ENCODE data around the gene PEPD. TPM values are rescaled to one million over a fixed set of nuclear protein-coding genes. Genes with fewer than 3 reads are reported as not detected.

The PEPD gene
- total RNA-seq, 1 experiment from 2014 or later: 40.5 TPM

DNA sequence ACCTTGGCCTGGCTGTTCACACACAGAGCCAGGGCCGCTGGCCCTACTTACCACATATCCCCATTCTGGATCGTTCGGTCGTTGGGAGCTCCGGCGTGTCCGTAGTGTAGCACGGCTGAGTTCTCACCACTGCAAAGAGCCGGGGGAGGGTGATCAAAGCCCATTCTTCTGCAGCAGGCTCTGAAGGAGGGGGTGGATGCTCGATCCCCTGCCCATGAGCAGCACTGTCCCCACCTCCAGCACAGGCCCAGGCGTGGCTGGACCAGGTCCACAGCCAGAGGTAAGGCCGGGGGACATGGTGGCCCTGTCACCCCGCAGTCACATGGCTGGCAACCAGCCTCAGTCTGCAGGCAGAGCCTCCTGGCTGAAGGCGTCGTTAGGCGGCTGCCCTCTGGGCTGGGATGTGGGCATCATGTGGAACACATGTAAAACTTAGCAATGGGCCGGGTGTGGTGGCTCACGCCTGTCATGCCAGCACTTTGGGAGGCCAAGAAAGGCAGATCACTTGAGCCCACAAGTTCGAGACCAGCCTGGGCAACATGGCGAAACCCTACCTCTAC, 109.9 kb downstream of the PEPD start:
- H4K20me1 ChIP-seq (ENCODE audit: insufficient read depth): no peaks in the 10 kb centered on the region
- H3K9me3 ChIP-seq (ENCODE audit: control insufficient read depth in 1 of 2, insufficient read depth in 1 of 2, low read depth in 1 of 2, low read length in 2 of 2): no peaks in the 10 kb centered on the region
- ChIA-PET RAD21 (ENCODE audit: low non-redundant PET in 1 of 2, low total read pairs in 2 of 2, uncharacterized antibody in 2 of 2, unreplicated experiment in 2 of 2) (no interaction called here), POLR2A (no interaction called here), CTCF (no interaction called here)
- no peak overlapping the region for H3K9ac ChIP-seq (ENCODE audit: low read length)
- TF ChIP-seq POLR2A (IDR thresholded peaks at IDR 0.05; ENCODE audit: borderline replicate concordance, extremely low read depth, insufficient read depth, insufficient read length): no peak
- no peak for TF ChIP-seq EZH2phosphoT487 (IDR thresholded peaks at IDR 0.05; ENCODE audit: borderline replicate concordance)
- TF ChIP-seq SRF (IDR thresholded peaks at IDR 0.05; ENCODE audit: low read depth): no peak
- TF ChIP-seq, protein P1, sequence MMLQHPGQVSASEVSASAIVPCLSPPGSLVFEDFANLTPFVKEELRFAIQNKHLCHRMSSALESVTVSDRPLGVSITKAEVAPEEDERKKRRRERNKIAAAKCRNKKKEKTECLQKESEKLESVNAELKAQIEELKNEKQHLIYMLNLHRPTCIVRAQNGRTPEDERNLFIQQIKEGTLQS (IDR thresholded peaks at IDR 0.05): no peak
- TF ChIP-seq, protein P2, sequence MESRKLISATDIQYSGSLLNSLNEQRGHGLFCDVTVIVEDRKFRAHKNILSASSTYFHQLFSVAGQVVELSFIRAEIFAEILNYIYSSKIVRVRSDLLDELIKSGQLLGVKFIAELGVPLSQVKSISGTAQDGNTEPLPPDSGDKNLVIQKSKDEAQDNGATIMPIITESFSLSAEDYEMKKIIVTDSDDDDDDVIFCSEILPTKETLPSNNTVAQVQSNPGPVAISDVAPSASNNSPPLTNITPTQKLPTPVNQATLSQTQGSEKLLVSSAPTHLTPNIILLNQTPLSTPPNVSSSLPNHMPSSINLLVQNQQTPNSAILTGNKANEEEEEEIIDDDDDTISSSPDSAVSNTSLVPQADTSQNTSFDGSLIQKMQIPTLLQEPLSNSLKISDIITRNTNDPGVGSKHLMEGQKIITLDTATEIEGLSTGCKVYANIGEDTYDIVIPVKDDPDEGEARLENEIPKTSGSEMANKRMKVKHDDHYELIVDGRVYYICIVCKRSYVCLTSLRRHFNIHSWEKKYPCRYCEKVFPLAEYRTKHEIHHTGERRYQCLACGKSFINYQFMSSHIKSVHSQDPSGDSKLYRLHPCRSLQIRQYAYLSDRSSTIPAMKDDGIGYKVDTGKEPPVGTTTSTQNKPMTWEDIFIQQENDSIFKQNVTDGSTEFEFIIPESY (IDR thresholded peaks at IDR 0.05; ENCODE audit: extremely low read depth, insufficient replicate concordance, low read length): no peak
- no peak for TF ChIP-seq POLR2AphosphoS5 (IDR thresholded peaks at IDR 0.05; ENCODE audit: low read depth, low read length)
- TF ChIP-seq EGR1 (IDR thresholded peaks at IDR 0.05; ENCODE audit: low read depth): no peak
- TF ChIP-seq CBX3 (IDR thresholded peaks at IDR 0.05; ENCODE audit: low read depth): no peak
- TF ChIP-seq ZFX (IDR thresholded peaks at IDR 0.05): no peak
- TF ChIP-seq, protein P3, sequence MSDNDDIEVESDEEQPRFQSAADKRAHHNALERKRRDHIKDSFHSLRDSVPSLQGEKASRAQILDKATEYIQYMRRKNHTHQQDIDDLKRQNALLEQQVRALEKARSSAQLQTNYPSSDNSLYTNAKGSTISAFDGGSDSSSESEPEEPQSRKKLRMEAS (IDR thresholded peaks at IDR 0.05): no peak
- TF ChIP-seq SIN3A (IDR thresholded peaks at IDR 0.05; ENCODE audit: low read depth): no peak
- TF ChIP-seq RAD21 (IDR thresholded peaks at IDR 0.05; ENCODE audit: low read depth): no peak
- TF ChIP-seq EZH2 (IDR thresholded peaks at IDR 0.05): no peak
- no peak for TF ChIP-seq JUND (IDR thresholded peaks at IDR 0.05)
- TF ChIP-seq YY1 (IDR thresholded peaks at IDR 0.05; ENCODE audit: extremely low read depth, insufficient replicate concordance, low read depth, low read length): no peak
- TF ChIP-seq, protein P4, sequence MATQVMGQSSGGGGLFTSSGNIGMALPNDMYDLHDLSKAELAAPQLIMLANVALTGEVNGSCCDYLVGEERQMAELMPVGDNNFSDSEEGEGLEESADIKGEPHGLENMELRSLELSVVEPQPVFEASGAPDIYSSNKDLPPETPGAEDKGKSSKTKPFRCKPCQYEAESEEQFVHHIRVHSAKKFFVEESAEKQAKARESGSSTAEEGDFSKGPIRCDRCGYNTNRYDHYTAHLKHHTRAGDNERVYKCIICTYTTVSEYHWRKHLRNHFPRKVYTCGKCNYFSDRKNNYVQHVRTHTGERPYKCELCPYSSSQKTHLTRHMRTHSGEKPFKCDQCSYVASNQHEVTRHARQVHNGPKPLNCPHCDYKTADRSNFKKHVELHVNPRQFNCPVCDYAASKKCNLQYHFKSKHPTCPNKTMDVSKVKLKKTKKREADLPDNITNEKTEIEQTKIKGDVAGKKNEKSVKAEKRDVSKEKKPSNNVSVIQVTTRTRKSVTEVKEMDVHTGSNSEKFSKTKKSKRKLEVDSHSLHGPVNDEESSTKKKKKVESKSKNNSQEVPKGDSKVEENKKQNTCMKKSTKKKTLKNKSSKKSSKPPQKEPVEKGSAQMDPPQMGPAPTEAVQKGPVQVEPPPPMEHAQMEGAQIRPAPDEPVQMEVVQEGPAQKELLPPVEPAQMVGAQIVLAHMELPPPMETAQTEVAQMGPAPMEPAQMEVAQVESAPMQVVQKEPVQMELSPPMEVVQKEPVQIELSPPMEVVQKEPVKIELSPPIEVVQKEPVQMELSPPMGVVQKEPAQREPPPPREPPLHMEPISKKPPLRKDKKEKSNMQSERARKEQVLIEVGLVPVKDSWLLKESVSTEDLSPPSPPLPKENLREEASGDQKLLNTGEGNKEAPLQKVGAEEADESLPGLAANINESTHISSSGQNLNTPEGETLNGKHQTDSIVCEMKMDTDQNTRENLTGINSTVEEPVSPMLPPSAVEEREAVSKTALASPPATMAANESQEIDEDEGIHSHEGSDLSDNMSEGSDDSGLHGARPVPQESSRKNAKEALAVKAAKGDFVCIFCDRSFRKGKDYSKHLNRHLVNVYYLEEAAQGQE (IDR thresholded peaks at IDR 0.05; ENCODE audit: low read depth): no peak
- no peak for TF ChIP-seq ELF1 (IDR thresholded peaks at IDR 0.05; ENCODE audit: borderline replicate concordance, low read depth)
- TF ChIP-seq TCF7L2 (IDR thresholded peaks at IDR 0.05; ENCODE audit: borderline replicate concordance, extremely low read depth, insufficient read depth, insufficient read length): no peak
- no peak for TF ChIP-seq CEBPB (IDR thresholded peaks at IDR 0.05; ENCODE audit: low read depth)
- no peak for TF ChIP-seq SP1 (IDR thresholded peaks at IDR 0.05; ENCODE audit: low read depth)
- ATAC-seq (no peak), DNase-seq (ENCODE audit: low read depth, low spot score) (no peak)
- no peak overlapping the region for H2AFZ ChIP-seq (ENCODE audit: low read depth, low read length, poor library complexity, severe bottlenecking)
- no peaks in the 10 kb centered on the region for H3K36me3 ChIP-seq (ENCODE audit: control insufficient read depth in 1 of 2, insufficient read depth in 2 of 2, low read length in 2 of 2)
- intact Hi-C loops (cut with micrococcal nuclease): no loop called here
- H3K4me3 ChIP-seq (replicated peaks in 1 of 2; ENCODE audit: low read depth in 1 of 2, low read length in 2 of 2): no peak overlapping the region
- peaks cover 0 to 6% of the 10 kb centered on the region in 2 experiments; a peak in 1 of 4 replicates for H3K4me1 ChIP-seq (ENCODE audit: control insufficient read depth in 1 of 2, insufficient read depth in 2 of 2, low read length in 2 of 2)
- BruUV-seq (replicated peaks): no TSS peak
- no peak overlapping the region for H3K4me2 ChIP-seq (ENCODE audit: low read length)
- no peak overlapping the region for H3K27ac ChIP-seq (ENCODE audit: low read depth, low read length)
- no peaks in the 10 kb centered on the region for H3K9me2 ChIP-seq (ENCODE audit: insufficient read depth)
- no peaks in the 10 kb centered on the region for H3K27me3 ChIP-seq (ENCODE audit: insufficient read depth, low read length)
- H3K79me2 ChIP-seq (ENCODE audit: insufficient read depth, low read length): no peaks in the 10 kb centered on the region

All from HCT116 (cell line).